Gastrocnemius medialis (tissue), 4 donors: ENCODE results near the gene RABAC1.

Experiments
- POLR2A ChIP-seq, 2 donors: fragments of 450-650 bp; IDR thresholded peaks; one replicate each; pipeline ENCODE4 v1.6.1; 2017; ENCODE audit warnings: antibody characterized with exemption in 2 of 2, mild to moderate bottlenecking in 2 of 2, moderate library complexity in 2 of 2
- TF ChIP-seq, protein P1 (sequence below), 5 experiments: fragments of 450-650 bp in 3 of 5; fragments of 200-600 bp in 2 of 5; sonication (generic) in 2 of 5; IDR thresholded peaks in 4 of 5; conservative IDR thresholded peaks in 1 of 5; 1 replicate in 4 of 5; 2 replicates in 1 of 5; pipeline ENCODE4 v1.5.1; 2016 to 2019; ENCODE audit warnings: antibody characterized with exemption in 5 of 5, mild to moderate bottlenecking in 3 of 5, moderate library complexity in 3 of 5

DNA sequence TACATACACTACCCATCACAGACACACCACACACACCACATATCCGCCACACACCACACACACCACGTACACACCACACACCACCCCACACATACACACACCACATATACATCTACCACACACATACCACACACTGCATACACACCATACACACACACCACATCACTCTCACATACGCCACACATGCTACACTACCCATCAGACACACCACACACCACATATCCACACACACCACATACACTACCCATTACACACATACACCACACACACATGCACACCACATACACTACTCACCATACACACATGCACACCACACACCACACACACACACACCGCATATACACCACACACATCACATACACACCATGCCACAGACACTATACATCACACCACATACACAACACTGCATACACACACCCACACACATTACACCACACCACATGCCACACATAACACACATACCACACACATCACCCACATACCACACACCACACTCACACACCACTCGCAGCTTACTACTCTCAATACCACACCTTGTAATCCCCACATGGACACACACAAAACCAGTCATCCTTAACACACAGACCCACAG lies 40.4 kb downstream of the RABAC1 start:
- no peak for TF ChIP-seq POLR2A (IDR thresholded peaks at IDR 0.05)
- TF ChIP-seq, protein P1, sequence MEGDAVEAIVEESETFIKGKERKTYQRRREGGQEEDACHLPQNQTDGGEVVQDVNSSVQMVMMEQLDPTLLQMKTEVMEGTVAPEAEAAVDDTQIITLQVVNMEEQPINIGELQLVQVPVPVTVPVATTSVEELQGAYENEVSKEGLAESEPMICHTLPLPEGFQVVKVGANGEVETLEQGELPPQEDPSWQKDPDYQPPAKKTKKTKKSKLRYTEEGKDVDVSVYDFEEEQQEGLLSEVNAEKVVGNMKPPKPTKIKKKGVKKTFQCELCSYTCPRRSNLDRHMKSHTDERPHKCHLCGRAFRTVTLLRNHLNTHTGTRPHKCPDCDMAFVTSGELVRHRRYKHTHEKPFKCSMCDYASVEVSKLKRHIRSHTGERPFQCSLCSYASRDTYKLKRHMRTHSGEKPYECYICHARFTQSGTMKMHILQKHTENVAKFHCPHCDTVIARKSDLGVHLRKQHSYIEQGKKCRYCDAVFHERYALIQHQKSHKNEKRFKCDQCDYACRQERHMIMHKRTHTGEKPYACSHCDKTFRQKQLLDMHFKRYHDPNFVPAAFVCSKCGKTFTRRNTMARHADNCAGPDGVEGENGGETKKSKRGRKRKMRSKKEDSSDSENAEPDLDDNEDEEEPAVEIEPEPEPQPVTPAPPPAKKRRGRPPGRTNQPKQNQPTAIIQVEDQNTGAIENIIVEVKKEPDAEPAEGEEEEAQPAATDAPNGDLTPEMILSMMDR (IDR thresholded peaks at IDR 0.05 in 4 of 5, conservative IDR thresholded peaks at IDR 0.05 in 1 of 5) = no peak
